SK-N-SH treated with all-trans-retinoic acid at 6 μM for 48 hours (cell line): Measurements from ENCODE around the gene B4GALNT3.

Experiments
- ZFP30 ChIP-seq: fragments of 450-650 bp; formaldehyde crosslinking; IDR thresholded peaks from 2 replicates; pipeline ENCODE4 v1.5.0; 2022; ENCODE audit warnings: mild to moderate bottlenecking, moderate library complexity
- ZNF565 ChIP-seq: fragments of 450-650 bp; formaldehyde crosslinking; conservative IDR thresholded peaks from 2 replicates; pipeline ENCODE4 v1.5.0; 2020; ENCODE audit warnings: low read depth, mild to moderate bottlenecking, moderate library complexity
- TF ChIP-seq, protein P1 (sequence below): fragments of 250-450 bp; sonication (Bioruptor Pico); IDR thresholded peaks from 2 replicates; pipeline ENCODE4 v1.8.0; 2020; ENCODE audit warnings: mild to moderate bottlenecking, moderate library complexity, borderline replicate concordance
- TF ChIP-seq, protein P2 (sequence below): fragments of 250-450 bp; sonication (Bioruptor Pico); IDR thresholded peaks from 2 replicates; pipeline ENCODE4 v1.5.1; 2021; ENCODE audit warnings: mild to moderate bottlenecking, moderate library complexity

DNA sequence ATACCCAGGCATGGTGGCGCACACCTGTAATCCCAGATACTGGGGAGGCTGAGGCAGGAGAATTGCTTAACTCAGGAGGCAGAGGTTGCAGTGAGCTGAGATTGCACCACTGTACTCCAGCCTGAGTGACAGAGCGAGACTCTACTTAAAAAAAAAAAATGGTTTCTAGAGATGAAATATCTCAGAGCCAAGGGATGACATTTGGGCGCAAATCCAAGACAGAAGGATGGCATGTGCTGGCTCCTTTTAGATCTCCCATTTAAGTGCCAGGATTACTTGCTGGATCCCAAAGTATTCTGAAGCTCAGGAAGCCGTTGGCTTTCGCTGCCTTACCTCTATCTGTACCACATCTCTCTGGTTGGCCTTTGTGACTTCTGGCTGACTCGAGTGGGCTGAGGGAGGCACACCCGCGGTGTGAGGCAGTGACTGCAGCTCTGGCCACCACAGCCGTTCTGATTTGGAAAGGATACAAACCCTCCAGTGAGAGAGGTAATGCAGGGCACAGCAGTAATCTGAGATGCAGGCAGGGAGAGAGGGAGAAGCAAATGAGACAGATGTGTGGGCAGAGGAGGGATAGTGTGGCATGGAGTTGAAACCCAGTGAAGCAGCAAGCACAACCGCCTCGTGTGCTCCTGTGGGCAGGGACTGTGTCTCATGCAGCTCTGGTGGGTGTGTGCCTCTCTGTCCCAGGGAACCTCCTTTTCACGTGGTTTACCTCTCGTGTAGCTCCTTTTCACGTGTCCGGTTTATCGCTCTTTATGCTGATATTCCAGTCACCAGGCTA is 4.9 kb downstream of the B4GALNT3 start:
- TF ChIP-seq ZNF565 (CRISPR knock-in tag): no peak
- TF ChIP-seq, protein P1, sequence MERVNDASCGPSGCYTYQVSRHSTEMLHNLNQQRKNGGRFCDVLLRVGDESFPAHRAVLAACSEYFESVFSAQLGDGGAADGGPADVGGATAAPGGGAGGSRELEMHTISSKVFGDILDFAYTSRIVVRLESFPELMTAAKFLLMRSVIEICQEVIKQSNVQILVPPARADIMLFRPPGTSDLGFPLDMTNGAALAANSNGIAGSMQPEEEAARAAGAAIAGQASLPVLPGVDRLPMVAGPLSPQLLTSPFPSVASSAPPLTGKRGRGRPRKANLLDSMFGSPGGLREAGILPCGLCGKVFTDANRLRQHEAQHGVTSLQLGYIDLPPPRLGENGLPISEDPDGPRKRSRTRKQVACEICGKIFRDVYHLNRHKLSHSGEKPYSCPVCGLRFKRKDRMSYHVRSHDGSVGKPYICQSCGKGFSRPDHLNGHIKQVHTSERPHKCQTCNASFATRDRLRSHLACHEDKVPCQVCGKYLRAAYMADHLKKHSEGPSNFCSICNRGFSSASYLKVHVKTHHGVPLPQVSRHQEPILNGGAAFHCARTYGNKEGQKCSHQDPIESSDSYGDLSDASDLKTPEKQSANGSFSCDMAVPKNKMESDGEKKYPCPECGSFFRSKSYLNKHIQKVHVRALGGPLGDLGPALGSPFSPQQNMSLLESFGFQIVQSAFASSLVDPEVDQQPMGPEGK: no peak
- TF ChIP-seq ZFP30 (CRISPR knock-in tag): no peak
- TF ChIP-seq, protein P2, sequence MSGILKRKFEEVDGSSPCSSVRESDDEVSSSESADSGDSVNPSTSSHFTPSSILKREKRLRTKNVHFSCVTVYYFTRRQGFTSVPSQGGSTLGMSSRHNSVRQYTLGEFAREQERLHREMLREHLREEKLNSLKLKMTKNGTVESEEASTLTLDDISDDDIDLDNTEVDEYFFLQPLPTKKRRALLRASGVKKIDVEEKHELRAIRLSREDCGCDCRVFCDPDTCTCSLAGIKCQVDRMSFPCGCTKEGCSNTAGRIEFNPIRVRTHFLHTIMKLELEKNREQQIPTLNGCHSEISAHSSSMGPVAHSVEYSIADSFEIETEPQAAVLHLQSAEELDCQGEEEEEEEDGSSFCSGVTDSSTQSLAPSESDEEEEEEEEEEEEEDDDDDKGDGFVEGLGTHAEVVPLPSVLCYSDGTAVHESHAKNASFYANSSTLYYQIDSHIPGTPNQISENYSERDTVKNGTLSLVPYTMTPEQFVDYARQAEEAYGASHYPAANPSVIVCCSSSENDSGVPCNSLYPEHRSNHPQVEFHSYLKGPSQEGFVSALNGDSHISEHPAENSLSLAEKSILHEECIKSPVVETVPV (CRISPR knock-in tag): no peak
